Activated T-cell treated with anti-CD3 and anti-CD28 coated beads for 48 hours (primary cell): ENCODE data around the gene TTLL5.

Experiments used
- DNase-seq: peaks from one replicate; pipeline ENCODE4 v3.0.0-alpha.2; 2020; ENCODE audit warnings: low read depth

TTLL5 gene

DNA sequence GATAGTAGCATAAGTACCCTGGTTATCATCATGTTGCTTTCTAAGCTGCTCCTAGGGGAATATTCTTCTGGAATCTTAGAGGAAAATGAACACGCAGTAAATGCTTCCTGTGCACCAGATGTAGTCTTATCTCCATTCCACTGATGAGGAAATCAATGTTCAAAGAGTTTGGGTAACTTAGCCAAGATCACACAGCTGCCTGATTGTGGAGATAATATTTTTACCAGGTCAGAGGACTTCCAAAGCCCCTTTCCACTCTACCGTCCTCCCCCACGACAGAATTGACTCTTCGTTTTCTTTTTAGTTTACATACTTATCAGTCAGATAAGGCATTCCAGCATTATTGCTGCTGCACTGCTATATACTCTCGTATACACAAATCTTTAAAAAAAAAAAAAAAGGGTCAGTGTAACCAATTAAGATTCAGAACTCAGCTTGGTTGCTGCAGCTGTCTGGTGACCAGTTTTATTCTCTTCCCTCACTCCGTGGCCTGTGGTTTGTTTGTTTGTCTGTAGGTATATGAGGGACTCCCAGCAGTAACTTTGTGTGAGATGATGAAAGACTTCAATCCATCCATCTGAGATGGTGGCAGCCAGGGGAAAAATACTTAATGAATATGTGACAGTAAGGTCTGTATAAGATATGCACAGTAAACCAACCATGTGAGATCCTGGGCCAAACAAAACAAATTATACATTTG lies 210.3 kb downstream of the TTLL5 start:
- DNase-seq = no peak

DNA sequence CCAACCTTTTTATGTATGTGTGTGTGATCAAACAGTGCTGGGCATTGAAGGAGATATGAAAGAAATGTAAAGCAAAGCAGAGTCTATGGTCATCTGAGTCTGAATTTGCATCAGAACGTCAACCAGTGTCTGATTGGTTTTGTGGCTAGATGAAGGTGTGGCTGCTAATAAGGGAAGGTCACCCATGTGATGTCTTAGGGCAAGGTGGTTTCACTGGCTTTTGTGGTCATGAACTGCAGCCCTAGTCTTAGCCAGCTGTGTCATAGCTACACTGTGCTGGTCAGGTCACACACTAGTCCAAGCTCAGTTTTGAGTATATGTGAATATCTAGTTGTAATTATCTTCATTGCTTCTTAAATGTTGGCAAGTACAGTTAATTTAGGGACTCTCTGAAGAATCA lies 214.9 kb downstream of the TTLL5 start:
- no peak for DNase-seq

DNA sequence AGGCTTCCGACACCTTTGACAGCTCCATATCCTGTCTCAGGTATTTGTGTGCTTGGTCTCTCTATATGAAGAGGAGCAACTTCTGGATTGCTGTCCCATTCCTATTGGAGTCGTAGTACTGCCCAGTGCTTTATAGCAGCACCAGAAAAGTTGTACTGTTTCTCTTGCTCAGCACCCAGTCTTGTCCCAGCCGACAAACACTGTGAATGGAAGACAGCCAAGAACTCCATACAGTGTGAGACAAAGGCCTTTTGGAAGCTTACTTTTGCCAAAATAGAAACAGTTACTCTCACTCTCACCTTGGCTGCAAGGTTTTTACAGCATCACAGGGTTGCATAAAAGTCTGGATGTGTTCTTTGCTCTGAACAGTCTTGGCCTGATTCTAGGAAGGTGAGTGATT lies 215.5 kb downstream of the TTLL5 start:
- no peak for DNase-seq

DNA sequence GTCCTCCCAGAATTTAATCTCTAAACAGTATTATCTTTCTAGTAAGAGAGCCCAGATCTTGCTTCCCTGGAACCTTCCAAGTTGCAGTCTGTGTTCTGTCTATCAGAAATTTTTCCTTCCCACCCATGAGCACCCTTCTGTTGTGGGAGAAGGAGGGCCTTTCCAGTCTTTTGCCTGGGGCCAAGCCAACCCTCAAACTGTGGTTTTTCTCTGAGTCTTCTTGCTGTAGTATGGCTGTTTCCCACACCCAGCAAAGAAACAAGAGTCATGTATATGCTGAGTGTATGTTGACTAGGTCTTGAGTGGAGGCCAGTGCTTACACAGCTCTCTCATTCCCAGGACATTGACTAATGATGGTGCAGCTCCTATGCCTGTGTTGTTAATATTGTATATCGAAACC lies 216.2 kb downstream of the TTLL5 start:
- DNase-seq = no peak

DNA sequence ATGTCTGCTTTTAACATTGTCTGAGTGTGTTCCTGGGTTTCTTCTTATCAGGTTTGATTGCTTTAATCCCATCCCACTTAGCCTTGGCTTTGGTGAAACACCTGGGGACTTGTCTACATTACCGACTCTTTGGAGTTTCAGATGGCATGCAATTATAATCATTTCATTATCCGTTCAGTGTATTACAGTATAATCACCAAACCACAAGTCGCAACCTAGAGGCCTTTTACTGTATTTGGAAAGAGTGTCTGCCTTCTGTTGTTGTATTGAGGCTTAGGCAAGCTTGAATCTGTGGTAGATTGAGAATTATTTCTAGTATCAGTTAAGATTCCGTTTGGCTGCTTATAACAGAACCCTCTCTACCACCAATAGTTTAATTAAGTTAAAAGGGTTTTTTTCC lies 216.8 kb downstream of the TTLL5 start:
- no peak for DNase-seq

DNA sequence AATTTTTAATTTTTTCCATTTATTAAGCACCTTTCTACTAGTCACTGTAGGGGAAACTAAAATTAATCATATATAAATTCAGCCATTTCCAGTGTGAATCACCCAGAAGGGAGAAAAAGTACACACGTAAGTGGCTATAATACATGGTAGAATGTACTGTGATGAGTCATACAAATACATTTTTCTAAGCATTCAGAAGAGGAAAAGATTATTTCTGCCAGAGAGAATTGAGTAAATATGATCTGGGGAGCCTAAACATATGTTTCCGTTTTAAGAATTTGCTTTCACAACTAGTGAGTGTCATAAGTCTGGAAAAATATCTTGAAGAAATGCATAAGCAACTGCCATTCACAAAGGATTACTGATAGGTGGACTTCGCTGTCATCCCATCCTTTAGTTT lies 218.0 kb downstream of the TTLL5 start:
- DNase-seq = no peak

DNA sequence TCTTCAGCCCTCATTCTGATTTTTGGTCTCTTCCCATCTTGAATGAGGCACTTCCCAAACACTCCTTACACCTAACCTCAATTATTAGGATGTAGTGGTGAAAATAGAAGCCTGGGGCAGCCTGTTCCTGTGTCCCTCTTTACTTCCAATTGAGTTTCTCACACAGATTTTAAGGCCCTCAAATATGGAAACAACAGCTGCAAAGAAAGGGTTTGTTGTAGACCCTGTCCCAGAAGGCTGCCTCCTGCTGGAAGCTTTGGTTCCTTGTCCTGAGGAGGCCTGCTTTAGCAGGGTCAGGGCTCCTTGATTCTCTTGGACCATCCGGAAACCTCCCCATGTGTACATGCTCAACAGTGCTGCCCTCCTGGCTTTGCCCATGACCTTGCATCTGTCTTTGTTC lies 219.5 kb downstream of the TTLL5 start:
- no peak for DNase-seq

DNA sequence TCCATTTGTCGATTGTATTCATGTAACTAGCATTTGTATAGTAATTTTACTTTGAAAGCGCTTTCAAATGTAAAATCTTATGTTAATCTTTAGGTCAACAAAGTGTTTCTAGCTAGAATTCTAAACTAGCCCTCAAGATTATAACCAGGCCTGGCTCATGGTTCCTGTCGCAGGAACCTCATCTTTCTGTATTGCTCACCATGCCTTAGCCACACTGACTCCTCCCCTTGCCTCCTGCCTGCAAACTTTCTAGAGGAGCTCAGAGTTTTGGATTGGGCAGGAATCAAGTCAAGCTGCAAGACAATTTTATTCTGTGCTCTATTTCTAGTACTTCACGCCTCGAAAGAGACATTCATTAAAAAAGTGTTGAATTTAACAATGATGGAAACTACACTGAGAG lies 220.9 kb downstream of the TTLL5 start:
- no peak for DNase-seq

DNA sequence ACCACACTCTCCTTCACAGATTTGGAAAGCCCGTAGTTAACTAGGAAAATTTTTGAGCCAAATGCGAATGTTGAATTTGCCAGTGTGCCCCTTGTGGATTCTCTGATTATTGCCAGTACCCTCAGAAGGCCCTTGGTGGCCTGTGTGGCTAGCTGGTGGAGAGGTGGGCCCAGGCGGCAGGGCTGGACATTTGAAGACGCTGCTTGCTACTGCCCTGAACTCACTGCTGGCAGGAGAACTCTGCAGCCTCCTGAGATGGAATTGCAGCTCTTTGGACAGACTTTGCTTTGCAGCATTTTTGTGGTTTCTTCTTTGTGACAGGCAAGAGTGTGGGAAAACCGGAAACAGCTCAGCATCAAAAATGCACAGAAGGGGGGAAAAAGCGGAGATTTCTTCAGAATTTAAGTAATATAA lies 223.2 kb downstream of the TTLL5 start:
- no peak for DNase-seq

DNA sequence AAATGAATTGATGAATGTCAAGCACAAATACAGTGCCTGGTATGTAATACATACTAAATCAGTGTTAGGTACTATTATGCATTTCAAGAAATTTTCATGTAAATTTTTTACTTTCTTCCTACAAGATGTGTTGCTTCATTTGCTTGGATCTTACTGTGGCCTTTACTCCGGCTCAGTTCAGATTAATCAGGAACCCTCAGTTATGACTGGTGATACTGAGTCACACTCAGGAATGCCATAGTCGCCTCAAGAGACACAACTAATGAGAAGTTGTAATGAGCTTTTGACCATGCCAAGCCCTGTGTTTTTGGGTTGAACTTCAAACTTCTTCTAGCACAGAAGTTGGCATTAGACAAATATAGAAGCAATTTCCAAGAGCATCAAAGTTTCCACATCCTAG lies 224.8 kb downstream of the TTLL5 start:
- DNase-seq = no peak

DNA sequence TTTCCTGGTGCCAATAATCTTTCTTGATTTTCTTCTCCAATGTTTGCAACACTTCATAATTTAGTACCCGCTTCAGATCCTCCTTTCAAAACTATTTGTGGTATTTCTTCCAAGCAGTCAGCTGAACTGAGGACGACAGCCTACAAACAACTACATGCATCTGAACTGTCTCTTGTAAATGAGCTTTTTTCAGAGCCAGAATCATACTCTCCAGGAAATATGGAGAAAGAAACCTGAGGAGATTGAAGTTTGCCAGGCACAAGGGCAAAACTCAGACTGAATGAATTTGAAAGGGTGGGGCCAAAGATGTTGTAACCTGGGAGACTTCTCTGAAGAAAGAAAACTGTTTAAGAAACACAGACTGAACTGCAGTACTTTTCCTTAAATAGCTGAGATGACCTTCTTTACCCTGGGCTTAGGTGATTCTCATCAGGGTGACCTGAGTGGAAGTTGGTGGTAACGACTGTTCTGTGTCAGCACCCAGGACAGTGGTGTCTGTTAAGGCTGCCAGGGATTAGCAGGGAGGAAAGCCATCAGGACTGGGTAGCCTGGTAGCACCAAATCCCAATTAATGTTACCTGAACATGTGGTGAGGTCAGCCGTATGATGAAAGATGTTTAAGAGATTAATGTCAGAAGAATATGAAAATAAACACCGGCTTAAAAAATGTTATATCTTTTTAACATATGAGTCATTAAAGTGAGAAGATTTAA lies 225.7 kb downstream of the TTLL5 start:
- DNase-seq = no peak

DNA sequence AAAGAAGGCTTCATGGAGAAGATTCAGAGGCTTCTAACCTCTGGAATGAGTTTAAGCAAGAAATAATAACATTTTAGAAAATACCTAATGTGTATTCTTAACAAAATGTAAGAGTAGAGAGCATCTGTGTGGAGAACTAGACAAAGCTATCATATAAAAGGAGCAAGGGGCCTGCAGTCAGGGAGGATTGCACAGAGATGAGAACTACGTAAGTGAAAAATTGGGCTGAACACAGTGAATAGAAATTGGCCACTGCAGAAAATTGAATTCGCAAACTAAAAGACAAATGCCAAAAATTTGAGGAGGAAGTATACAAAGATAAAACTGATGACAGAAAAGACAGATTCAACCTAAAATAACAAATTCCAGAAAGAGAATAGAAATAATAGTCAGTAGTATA lies 227.9 kb downstream of the TTLL5 start:
- no peak for DNase-seq

DNA sequence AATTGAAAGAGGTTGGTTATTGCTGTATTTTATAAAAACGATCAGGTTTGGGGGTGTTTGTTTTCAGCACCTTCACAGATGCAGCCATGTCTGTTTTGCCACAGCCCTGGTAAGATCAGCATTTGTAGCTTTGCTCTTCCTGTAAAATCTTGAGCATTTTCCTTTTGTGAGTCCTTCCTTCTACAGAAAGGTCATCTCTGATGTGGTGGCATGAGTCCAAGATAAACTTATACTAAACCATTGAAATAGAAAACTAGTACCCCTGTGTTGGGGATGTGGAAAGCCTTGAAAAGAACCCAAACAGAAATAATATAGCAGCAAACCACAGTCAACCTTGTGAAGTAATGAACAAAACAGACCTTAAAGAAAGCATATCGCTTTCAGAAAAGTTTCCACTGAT lies 235.3 kb downstream of the TTLL5 start:
- DNase-seq = no peak

DNA sequence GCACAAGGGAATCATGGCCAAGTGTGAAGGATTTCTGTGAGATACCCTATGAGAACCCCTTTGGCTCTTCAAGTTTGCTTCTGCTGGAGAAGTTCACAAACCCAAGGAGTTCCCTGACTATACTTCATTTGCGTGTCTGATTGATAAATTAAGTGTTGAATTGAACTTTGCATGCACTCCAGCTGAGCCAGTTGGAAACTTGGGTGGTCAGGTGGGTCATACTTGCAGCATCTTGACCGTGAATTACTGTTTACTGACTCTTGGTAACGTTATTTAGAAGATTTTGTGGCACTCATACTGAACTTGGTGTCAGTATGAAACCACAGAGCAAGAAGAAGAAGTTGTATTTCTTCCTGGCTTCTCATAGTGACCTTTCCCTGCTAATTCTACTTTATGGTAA lies 243.3 kb downstream of the TTLL5 start:
- DNase-seq = no peak

DNA sequence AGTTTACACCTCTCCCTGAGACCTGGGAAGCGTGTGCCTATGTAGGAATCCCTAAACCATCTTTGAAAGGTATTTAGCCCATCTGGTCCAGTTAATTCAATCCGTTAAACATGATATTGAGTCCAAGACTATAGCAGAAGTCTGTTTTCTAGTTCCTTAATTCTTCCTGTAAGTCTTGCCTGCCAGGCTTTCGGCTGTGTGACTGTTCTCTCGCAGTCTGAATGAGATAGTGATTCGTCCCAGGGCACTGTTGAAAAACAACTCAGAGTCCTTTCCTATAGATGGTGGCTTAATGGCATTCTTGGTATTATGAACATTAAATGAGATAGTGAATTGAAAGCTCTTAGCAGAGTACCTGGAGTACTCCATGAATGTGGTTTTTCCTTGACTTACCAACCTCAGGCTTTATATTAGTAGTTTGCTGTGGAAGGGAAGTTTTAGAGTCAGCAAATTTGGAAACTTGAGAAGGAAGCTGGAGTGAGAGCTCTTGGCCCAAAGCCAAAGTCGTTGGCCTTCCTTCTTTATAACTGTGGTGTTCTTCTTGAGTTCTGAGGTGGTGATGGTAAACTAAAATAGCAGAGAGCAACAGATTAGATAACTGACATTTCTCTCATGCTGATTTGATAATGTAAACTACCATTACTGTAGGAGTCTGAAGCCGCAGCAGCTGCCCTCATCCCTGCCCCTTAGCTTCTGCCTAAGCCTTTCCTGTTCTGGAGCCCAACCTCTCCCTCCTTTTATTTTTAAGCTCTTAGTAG lies 244.3 kb downstream of the TTLL5 start:
- no peak for DNase-seq

DNA sequence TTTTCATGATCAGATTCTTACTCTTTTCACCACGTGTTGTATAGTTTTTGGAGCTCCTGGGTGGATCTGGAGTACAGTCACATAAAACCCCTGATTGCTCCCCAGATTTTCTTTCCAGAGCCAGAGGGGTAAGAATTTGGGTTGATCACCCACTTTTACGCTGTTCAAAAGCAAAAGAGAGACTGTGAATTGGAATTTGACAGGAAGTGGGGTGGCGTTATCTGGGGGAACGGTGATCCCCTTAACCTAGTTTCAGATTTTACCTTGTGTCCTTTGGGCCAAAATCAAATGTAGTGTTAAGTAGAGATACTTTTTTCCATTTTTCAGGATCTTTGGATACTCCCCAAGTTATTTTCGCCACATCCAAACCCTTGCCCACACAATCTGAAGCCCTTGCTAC lies 245.2 kb downstream of the TTLL5 start:
- no peak for DNase-seq

DNA sequence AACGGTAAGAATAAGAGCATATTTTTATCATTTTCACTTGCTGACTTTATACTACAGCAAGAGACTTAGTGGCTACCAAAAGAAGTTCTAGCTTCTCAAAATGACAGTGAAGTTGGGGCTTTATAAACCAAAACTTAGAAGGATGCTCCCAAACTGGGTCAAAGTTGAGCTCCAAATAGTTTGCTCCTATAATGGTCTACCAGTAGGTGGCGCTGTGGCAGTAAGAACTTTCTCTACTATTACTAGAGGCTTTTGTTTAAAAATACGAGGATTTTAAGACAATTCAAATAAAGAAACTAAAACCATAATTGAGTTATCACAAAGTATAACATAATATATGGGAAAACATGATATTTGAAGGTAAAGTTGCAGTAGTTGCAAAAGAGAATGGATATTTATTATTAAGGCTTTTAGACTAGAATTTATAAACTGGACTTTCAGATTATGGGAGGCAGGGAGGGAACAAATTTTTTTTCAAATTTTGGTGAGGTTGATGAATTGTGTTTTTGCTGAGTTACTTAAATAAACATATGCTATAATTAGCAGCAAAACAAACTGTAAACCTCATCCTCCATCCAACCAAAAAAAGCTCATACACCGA lies 245.7 kb downstream of the TTLL5 start:
- DNase-seq = peak; percentile 33

DNA sequence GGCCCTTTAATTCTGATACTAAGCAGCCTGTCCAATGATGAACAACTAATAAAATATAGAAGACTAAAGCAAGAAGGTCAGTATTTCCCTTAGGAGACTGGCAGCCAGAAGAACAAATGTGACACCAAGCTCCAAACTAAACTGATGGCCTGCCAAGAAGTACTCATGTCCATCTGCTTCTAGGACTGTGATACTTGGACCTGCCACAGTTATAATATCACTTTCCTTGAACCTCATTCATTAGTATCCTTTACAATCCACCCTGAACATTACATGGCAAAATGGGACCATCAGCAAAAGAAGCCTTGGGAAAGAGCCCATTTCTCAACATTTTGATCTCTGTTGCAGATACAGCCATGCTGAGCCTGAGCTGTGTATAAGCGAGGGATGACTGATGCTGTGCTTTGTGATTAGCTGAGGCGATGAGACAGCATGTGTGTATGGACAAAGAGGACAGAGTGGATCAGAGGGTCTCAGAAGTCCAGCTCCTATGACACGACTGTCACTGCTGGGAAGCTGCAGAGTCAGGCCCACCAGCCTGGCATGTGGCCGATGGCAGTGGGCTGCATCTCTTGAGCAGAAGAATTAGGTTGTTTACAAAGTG lies 246.8 kb downstream of the TTLL5 start:
- no peak for DNase-seq

DNA sequence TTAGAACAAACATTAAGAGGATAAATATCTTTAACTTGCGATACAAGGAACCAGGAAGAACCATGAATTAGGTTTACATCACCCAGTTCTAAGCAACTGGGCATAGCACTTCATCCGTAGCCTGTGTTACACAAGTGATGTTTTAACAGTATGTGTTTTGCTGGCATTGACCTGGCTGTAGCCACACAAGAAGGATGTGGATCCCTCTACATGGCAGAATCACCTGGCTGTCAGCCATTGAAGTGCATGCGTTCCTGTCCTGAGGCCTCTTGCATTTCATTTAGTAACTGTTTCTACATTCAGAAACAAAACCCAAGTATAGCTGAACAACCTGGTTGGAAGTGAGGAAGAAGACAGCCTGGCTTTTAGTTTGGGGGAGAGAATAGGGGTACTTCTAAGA lies 248.6 kb downstream of the TTLL5 start:
- no peak for DNase-seq

DNA sequence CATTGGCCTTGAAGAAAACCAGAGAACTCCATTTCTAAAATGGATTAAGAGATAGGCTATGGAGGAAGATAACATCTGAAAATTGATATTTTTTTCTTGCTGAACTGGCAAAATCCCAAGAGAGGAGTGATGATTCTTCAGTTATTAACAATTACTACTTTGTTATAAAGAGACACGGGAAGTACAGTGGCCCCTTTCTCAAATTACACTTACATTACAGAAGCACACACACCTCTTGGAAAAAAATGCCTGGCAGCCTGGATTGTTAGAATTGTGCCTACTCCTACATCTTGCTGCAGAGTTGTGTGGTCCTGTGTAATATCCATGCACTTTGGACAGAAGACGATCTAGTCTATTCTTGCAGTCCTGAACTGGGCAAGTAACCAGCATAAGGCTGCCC lies 249.0 kb downstream of the TTLL5 start:
- DNase-seq = no peak

DNA sequence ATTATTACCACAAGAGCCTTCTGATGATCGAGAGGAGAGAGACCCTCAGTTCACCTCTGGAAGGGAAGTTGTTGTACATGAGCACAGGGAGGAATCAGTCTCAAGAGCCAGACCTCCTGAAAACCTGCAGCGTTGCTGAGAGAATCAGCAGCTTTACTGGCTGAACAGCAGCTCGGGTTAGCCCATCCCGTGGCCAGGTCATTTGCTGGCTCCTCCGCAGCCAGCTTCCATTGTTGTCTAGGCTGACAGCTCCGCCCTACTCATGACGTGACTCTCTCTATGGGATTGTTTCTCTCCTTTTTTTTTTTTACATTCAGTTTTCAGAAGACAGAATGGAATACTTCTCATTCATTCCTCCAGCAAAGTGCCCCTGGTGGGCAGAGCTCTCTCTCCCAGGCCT lies 250.8 kb downstream of the TTLL5 start:
- DNase-seq = no peak

DNA sequence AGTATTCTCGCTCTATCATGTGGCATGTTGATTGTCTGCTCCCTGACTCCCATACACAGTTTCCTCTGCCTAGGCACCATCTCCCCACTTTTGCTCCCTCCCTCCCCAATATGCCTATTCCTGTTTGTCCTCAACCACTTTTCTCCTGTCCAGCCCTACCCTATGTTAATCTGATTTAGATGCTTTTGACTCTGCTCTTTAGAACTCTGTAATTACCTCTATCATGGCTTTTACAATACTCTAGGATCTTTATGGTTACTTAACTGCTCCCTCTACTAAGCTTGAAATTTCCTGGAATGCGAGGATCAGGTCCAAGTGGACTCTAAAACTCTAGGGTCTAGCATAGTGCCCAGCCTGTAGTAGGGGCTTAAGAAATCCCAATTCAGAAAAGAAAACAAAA lies 252.1 kb downstream of the TTLL5 start:
- DNase-seq = no peak

DNA sequence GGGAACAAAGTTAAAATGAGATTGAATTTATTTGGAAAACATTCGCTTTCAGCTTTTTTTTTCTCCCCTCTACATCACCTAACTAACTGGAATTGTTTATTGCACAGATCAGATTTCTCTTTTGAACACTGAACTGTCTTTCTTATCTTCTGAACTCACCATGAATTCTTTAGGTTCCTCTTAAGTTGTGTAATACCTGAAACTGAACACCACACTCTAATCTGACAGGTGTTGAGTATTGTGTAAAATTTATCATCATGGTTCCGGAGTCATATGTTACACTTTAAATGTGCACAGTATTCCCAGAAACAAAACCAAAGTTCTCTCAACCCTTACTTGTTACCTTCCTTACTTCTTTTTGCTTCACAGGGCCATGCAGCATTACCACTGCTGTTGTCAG lies 254.0 kb downstream of the TTLL5 start:
- DNase-seq = no peak
